GM12878 (cell line): ENCODE measurements around the gene GSKIP. TPM values are rescaled to one million over a fixed set of nuclear protein-coding genes. Genes with fewer than 3 reads are reported as not detected.

Experiments used
- ATAC-seq: fragments of 200-7000 bp; cut with Tn5 transposase; 3 replicates; pipeline ENCODE4 v1.9.1; 2020; ENCODE audit warnings: mild to moderate bottlenecking, moderate library complexity
- BruUV-seq: library from RNA; stranded (reverse); fragments of 400-500 nt; replicated peaks from 2 replicates; lab custom pipeline; 2021; lab: Mats Ljungman, UMichigan
- CTCF ChIA-PET: fragments of 300-600 bp; sonication (Branson Sonifier 250); formaldehyde crosslinking; extraction: SDS; loops from one replicate; lab custom pipeline; 2021; ENCODE audit warnings: inconsistent platforms; lab: Yijun Ruan, JAX
- POLR2A ChIA-PET: fragments of 350-600 bp; formaldehyde crosslinking; extraction: SDS; loops from one replicate; lab custom pipeline; 2021; ENCODE audit warnings: inconsistent platforms; lab: Charles Lee
- RAD21 ChIA-PET: fragments of 300-600 bp; sonication (Branson Sonifier 250); formaldehyde crosslinking; loops from one replicate; lab custom pipeline; 2023; ENCODE audit warnings: antibody characterized with exemption; ENCODE audit not compliant: unreplicated experiment; lab: Charles Lee
- SMC1A ChIA-PET: fragments of 300-600 bp; sonication (Branson Sonifier 250); formaldehyde crosslinking; loops from one replicate; lab custom pipeline; 2023; ENCODE audit not compliant: unreplicated experiment, uncharacterized antibody; lab: Charles Lee
- DNase-seq: peaks from one replicate; pipeline ENCODE4 v3.0.0-alpha.2; 2011; ENCODE audit warnings: low read depth, low spot score
- FAIRE-seq: peaks from 3 replicates; lab custom pipeline; 2011; peaks lifted over from hg19 to GRCh38; lab: Jason Lieb, UNC
- H2AFZ ChIP-seq: 2 replicates; pipeline ENCODE4 v1.6.0; 2011; ENCODE audit warnings: low read depth, low read length, control low read depth; ENCODE audit not compliant: control insufficient read depth
- H3K27ac ChIP-seq: 2 replicates; pipeline ENCODE4 v1.5.1; 2011; ENCODE audit warnings: control low read depth; ENCODE audit not compliant: control insufficient read depth, insufficient read depth
- H3K27me3 ChIP-seq, 2 experiments: replicated peaks in 1 of 2; 2 replicates each; pipeline versions ENCODE4 v1.6.0 to v1.6.1; 2011; ENCODE audit warnings: low read length in 1 of 2; ENCODE audit not compliant: control insufficient read depth in 2 of 2, insufficient read depth in 2 of 2
- H3K36me3 ChIP-seq, 2 experiments: 2 replicates each; pipeline ENCODE4 v1.5.1; 2011; ENCODE audit warnings: low read length in 1 of 2; ENCODE audit not compliant: control insufficient read depth in 2 of 2, insufficient read depth in 2 of 2
- H3K4me1 ChIP-seq: 2 replicates; pipeline ENCODE4 v1.6.1; 2011; ENCODE audit warnings: mild to moderate bottlenecking, low read length, moderate library complexity, mixed read lengths; ENCODE audit not compliant: control insufficient read depth, insufficient read depth
- H3K4me2 ChIP-seq: 2 replicates; pipeline ENCODE4 v1.6.0; 2011; ENCODE audit warnings: control low read depth; ENCODE audit not compliant: control insufficient read depth, insufficient read depth
- H3K4me3 ChIP-seq: fragments of 200-600 bp; sonication (generic); 2 replicates; pipeline ENCODE4 v1.5.1; 2016
- H3K79me2 ChIP-seq: 2 replicates; pipeline ENCODE4 v1.6.0; 2011; ENCODE audit warnings: low read length; ENCODE audit not compliant: control insufficient read depth, insufficient read depth
- H3K9ac ChIP-seq: 2 replicates; pipeline ENCODE4 v1.8.0; 2011; ENCODE audit warnings: low read length, control low read depth, mixed read lengths; ENCODE audit not compliant: control insufficient read depth, insufficient read depth
- H3K9me3 ChIP-seq: replicated peaks from 3 replicates; pipeline ENCODE4 v1.5.1; 2011; ENCODE audit warnings: mild to moderate bottlenecking, low read length; ENCODE audit not compliant: control insufficient read depth, insufficient read depth
- H4K20me1 ChIP-seq: 2 replicates; pipeline ENCODE4 v1.6.0; 2011; ENCODE audit not compliant: control insufficient read depth, insufficient read depth
- BACH1 ChIP-seq: fragments of 450-650 bp; IDR thresholded peaks from 2 replicates; pipeline ENCODE4 v1.6.1; 2017; ENCODE audit warnings: mild to moderate bottlenecking, borderline replicate concordance
- BRCA1 ChIP-seq: IDR thresholded peaks from 2 replicates; pipeline ENCODE4 v1.6.1; 2011; ENCODE audit warnings: low read depth, low read length, improper control_type of control experiment
- CHD1 ChIP-seq: IDR thresholded peaks from 2 replicates; pipeline ENCODE4 v1.6.1; 2012; ENCODE audit warnings: low read depth, low read length, improper control_type of control experiment
- NR2C1 ChIP-seq: fragments of 450-650 bp; IDR thresholded peaks from 2 replicates; pipeline ENCODE4 v1.6.1; 2017; ENCODE audit warnings: antibody characterized with exemption, mild to moderate bottlenecking, moderate library complexity
- POLR2A ChIP-seq: IDR thresholded peaks from 2 replicates; pipeline ENCODE4 v1.6.1; 2011; ENCODE audit warnings: low read depth, mild to moderate bottlenecking, low read length
- PRDM15 ChIP-seq: fragments of 450-650 bp; formaldehyde crosslinking; IDR thresholded peaks from 2 replicates; pipeline ENCODE4 v1.4.0; 2020; ENCODE audit warnings: mild to moderate bottlenecking, moderate library complexity
- ZBED1 ChIP-seq: IDR thresholded peaks from 2 replicates; pipeline ENCODE4 v1.6.1; 2016; ENCODE audit warnings: borderline replicate concordance
- WGBS: methylation state at CpG from one replicate; pipeline ENCODE4 v1.1.6; 2016; ENCODE audit warnings: low lambda C conversion rate; ENCODE audit not compliant: insufficient replicate concordance, insufficient coverage; ENCODE audit errors: missing lambda C conversion rate; 5-methylcytosine and 5-hydroxymethylcytosine counted together
- in situ Hi-C: fragments of 300-500 bp; cut with MboI; formaldehyde crosslinking; loops from 9 replicates; pipeline ENCODE4 v1.14.3; 2018; ENCODE audit warnings: mixed read lengths
- intact Hi-C: fragments of 100-400 bp; cut with micrococcal nuclease; formaldehyde crosslinking; loops from one replicate; pipeline ENCODE4 v1.14.2; 2022; ENCODE audit not compliant: unreplicated experiment
- polyA plus RNA-seq, 11 experiments: library from polyadenylated mRNA; depleted of rRNA in 4 of 11; unstranded in 6 of 11; stranded (reverse) in 5 of 11; fragments of >200 nt; fragmentation: Nextera tagmentation in 4 of 11; fragmentation: Illumina TruSeq in 1 of 11; extraction: Ambion mirVana in 4 of 11; extraction: Trizol in 1 of 11; gene quantifications; 1 replicate in 1 of 11; 2 replicates in 10 of 11; pipeline versions ENCODE4 v1.2.1 to v1.2.3, GENCODE V29; 2011 to 2016; ENCODE audit warnings: inconsistent platforms in 2 of 11, missing spikeins in 2 of 11, low read depth in 1 of 11
- total RNA-seq, 4 experiments: library from RNA; depleted of rRNA in 3 of 4; stranded (reverse); fragments of >200 nt in 3 of 4; fragmentation: Illumina TruSeq in 1 of 4; extraction: Trizol in 1 of 4; gene quantifications; 2 replicates each; pipeline versions ENCODE4 v1.2.1 to v1.2.3, GENCODE V29; 2013 to 2021
- TF ChIP-seq, protein P1 (sequence below): IDR thresholded peaks from 2 replicates; pipeline ENCODE4 v1.6.1; 2011; ENCODE audit warnings: mild to moderate bottlenecking, low read depth, low read length, moderate library complexity; ENCODE audit not compliant: insufficient replicate concordance
- TF ChIP-seq, protein P2 (sequence below): fragments of 450-650 bp; IDR thresholded peaks from 2 replicates; pipeline ENCODE4 v1.6.1; 2017; ENCODE audit warnings: mild to moderate bottlenecking, low read depth, inconsistent platforms; ENCODE audit not compliant: poor library complexity, severe bottlenecking

GSKIP gene
- total and polyA plus RNA-seq, 10 of the 15 experiments (the other 5 are each of a cell fraction or from before 2014, with no cell fraction given), result 15.4 to 75.2 (median 26.1) TPM

- no peak for TF ChIP-seq BRCA1
- no peak for TF ChIP-seq NR2C1
- TF ChIP-seq, protein P1, sequence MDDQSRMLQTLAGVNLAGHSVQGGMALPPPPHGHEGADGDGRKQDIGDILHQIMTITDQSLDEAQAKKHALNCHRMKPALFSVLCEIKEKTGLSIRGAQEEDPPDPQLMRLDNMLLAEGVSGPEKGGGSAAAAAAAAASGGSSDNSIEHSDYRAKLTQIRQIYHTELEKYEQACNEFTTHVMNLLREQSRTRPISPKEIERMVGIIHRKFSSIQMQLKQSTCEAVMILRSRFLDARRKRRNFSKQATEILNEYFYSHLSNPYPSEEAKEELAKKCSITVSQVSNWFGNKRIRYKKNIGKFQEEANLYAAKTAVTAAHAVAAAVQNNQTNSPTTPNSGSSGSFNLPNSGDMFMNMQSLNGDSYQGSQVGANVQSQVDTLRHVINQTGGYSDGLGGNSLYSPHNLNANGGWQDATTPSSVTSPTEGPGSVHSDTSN, result no peak
- no peak for TF ChIP-seq PRDM15 (CRISPR knock-in tag)
These were observed 36.1 kb downstream of the GSKIP start (continued) for GRCh38 chr14:96399405-96399804.

GRCh38 chr14:96400495-96400894 is 37.2 kb downstream of the GSKIP start:
- Histone ChIP-seq H3K4me1 (no peaks in the 10 kb centered on the region), H3K79me2 (no peaks in the 10 kb centered on the region), H3K27me3 (no peaks in the 10 kb centered on the region; a peak in 1 of 4 replicates), H2AFZ (no peak overlapping the region), H4K20me1 (no peaks in the 10 kb centered on the region), H3K27ac (no peak overlapping the region), H3K4me2 (no peak overlapping the region), H3K9me3 (no peaks in the 10 kb centered on the region), H3K36me3 (no peaks in the 10 kb centered on the region), H3K9ac (no peak overlapping the region), H3K4me3 (no peak overlapping the region)
- TF ChIP-seq BACH1 (no peak), POLR2A (no peak), CHD1 (no peak), ZBED1 (no peak)
- TF ChIP-seq, protein P2, sequence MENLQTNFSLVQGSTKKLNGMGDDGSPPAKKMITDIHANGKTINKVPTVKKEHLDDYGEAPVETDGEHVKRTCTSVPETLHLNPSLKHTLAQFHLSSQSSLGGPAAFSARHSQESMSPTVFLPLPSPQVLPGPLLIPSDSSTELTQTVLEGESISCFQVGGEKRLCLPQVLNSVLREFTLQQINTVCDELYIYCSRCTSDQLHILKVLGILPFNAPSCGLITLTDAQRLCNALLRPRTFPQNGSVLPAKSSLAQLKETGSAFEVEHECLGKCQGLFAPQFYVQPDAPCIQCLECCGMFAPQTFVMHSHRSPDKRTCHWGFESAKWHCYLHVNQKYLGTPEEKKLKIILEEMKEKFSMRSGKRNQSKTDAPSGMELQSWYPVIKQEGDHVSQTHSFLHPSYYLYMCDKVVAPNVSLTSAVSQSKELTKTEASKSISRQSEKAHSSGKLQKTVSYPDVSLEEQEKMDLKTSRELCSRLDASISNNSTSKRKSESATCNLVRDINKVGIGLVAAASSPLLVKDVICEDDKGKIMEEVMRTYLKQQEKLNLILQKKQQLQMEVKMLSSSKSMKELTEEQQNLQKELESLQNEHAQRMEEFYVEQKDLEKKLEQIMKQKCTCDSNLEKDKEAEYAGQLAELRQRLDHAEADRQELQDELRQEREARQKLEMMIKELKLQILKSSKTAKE, result no peak
- ATAC-seq, result no peak
- FAIRE-seq, result no peak
- WGBS, result 39% methylated on average over 5 of the region's 5 CpGs
- intact Hi-C loops (no loop called here), in situ Hi-C loops (no loop called here)
- POLR2A ChIA-PET, result no interaction called here
- CTCF ChIA-PET, result interaction anchor here (0.9 to 1.0 kb wide), 3 partner anchors 18 to 348 kb away, joined by 3 read pairs; no protein-coding TSS in a partner anchor
- RAD21 ChIA-PET, result no interaction called here
- no peak for DNase-seq
- SMC1A ChIA-PET, result no interaction called here
- BruUV-seq, result no TSS peak
